ENCODE results near the gene ARHGEF28.

- no peak for TF ChIP-seq CTCF (conservative IDR thresholded peaks at IDR 0.05; ENCODE audit: low read length)
- TF ChIP-seq EZH2phosphoT487 (IDR thresholded peaks at IDR 0.05; ENCODE audit: borderline replicate concordance, low read depth, low read length), result no peak
Observed at GRCh38 chr5:73754254-73754653, 128.3 kb downstream of the ARHGEF28 start.

Data from OCI-LY7 (cell line).